PC-3 (cell line): ENCODE measurements around the gene IL17RA. TPM values are rescaled to one million over a fixed set of nuclear protein-coding genes. Genes with fewer than 3 reads are reported as not detected.

ENCODE experiments used
- ATAC-seq: fragments of 200-7000 bp; cut with Tn5 transposase; 2 replicates; pipeline ENCODE4 v1.9.1; 2020; ENCODE audit warnings: mild to moderate bottlenecking, moderate library complexity
- BruUV-seq: library from RNA; stranded (reverse); fragments of 400-500 nt; replicated peaks from 2 replicates; lab custom pipeline; 2021; lab: Mats Ljungman, UMichigan
- CTCF ChIA-PET: fragments of 300-600 bp; sonication (Branson Sonifier 250); formaldehyde crosslinking; loops from one replicate; lab custom pipeline; 2022; ENCODE audit warnings: antibody characterized with exemption; lab: Charles Lee
- POLR2A ChIA-PET: fragments of 300-600 bp; sonication (Branson Sonifier 250); formaldehyde crosslinking; loops from one replicate; lab custom pipeline; 2022; ENCODE audit warnings: antibody characterized with exemption; ENCODE audit not compliant: unreplicated experiment; lab: Charles Lee
- DNase-seq: peaks from one replicate; pipeline ENCODE4 v3.0.0-alpha.2; 2015
- H2AFZ ChIP-seq: fragments of 300-600 bp; sonication (generic); 2 replicates; pipeline ENCODE4 v1.6.0; 2016; ENCODE audit warnings: antibody characterized with exemption, low read length
- H3F3A ChIP-seq: fragments of 300-600 bp; sonication (generic); one replicate; pipeline ENCODE4 v1.6.0; 2017; ENCODE audit warnings: antibody characterized with exemption, low read length, control low read depth, mild to moderate bottlenecking; ENCODE audit not compliant: unreplicated experiment
- H3K27ac ChIP-seq: fragments of 300-600 bp; sonication (generic); 2 replicates; pipeline ENCODE4 v1.5.1; 2016; ENCODE audit warnings: mild to moderate bottlenecking, low read length
- H3K27me3 ChIP-seq: fragments of 300-600 bp; sonication (generic); 2 replicates; pipeline ENCODE4 v1.6.1; 2016; ENCODE audit warnings: low read length, mixed read lengths
- H3K36me3 ChIP-seq: fragments of 300-600 bp; sonication (generic); 2 replicates; pipeline ENCODE4 v1.6.1; 2016; ENCODE audit warnings: low read depth, mixed run types, low read length, mixed read lengths
- H3K4me1 ChIP-seq: fragments of 300-600 bp; sonication (generic); 2 replicates; pipeline ENCODE4 v1.5.1; 2016; ENCODE audit warnings: low read length; ENCODE audit not compliant: insufficient read depth
- H3K4me2 ChIP-seq: fragments of 300-600 bp; sonication (generic); 2 replicates; pipeline ENCODE4 v1.6.0; 2016; ENCODE audit warnings: low read length
- H3K4me3 ChIP-seq: fragments of 300-600 bp; sonication (generic); 2 replicates; pipeline ENCODE4 v1.5.1; 2016; ENCODE audit warnings: mild to moderate bottlenecking, low read length, mixed read lengths
- H3K79me2 ChIP-seq: fragments of 300-600 bp; sonication (generic); 2 replicates; pipeline ENCODE4 v1.6.1; 2017; ENCODE audit warnings: low read length, mixed read lengths
- H3K9ac ChIP-seq: fragments of 300-600 bp; sonication (generic); 2 replicates; pipeline ENCODE4 v1.6.0; 2016; ENCODE audit warnings: mild to moderate bottlenecking, low read length
- H3K9me2 ChIP-seq: fragments of 300-600 bp; sonication (generic); replicated peaks from 2 replicates; pipeline ENCODE4 v1.6.1; 2016; ENCODE audit warnings: mixed run types, low read length, mixed read lengths
- H3K9me3 ChIP-seq: fragments of 300-600 bp; sonication (generic); 2 replicates; pipeline ENCODE4 v1.6.1; 2016; ENCODE audit warnings: low read length, mixed read lengths
- H4K20me1 ChIP-seq: fragments of 300-600 bp; sonication (generic); 2 replicates; pipeline ENCODE4 v1.6.1; 2016; ENCODE audit warnings: low read length, mixed read lengths
- CTCF ChIP-seq: fragments of 300-600 bp; sonication (generic); conservative IDR thresholded peaks from 2 replicates; pipeline ENCODE4 v1.5.1; 2017; ENCODE audit warnings: antibody characterized with exemption, low read depth, mild to moderate bottlenecking, low read length
- EZH2 ChIP-seq: fragments of 300-600 bp; sonication (generic); IDR thresholded peaks from one replicate; pipeline ENCODE4 v1.6.1; 2017; ENCODE audit warnings: antibody characterized with exemption, mild to moderate bottlenecking, low read length; ENCODE audit not compliant: unreplicated experiment
- EZH2phosphoT487 ChIP-seq: fragments of 300-600 bp; sonication (generic); IDR thresholded peaks from 2 replicates; pipeline ENCODE4 v1.6.1; 2018; ENCODE audit warnings: mild to moderate bottlenecking, antibody characterized with exemption, low read length, borderline replicate concordance
- intact Hi-C: fragments of 100-400 bp; cut with micrococcal nuclease; formaldehyde crosslinking; loops from 2 replicates; pipeline ENCODE4 v1.9.0; 2023
- total RNA-seq: library from RNA; depleted of rRNA; stranded (reverse); fragments of >200 nt; gene quantifications from 2 replicates; pipeline ENCODE4 v1.2.3, GENCODE V29; 2014

Gene IL17RA
- total RNA-seq, 1 experiment from 2014 or later: 5.9 TPM

GRCh38 chr22:17155941-17156340 is 71.1 kb downstream of the IL17RA start:
- Histone ChIP-seq H3K4me3 (no peak overlapping the region), H3K9ac (no peak overlapping the region), H4K20me1 (peaks cover 5% of the 10 kb centered on the region; the same call in 1 of the 2 replicates), H3K4me1 (peaks cover 16% of the 10 kb centered on the region), H3K27me3 (no peaks in the 10 kb centered on the region), H3K79me2 (peaks cover 68% of the 10 kb centered on the region), H2AFZ (no peak overlapping the region), H3F3A (no peaks in the 10 kb centered on the region), H3K4me2 (peak overlapping the region; percentile 34; the same call in 1 of the 2 replicates), H3K9me3 (no peaks in the 10 kb centered on the region), H3K27ac (no peak overlapping the region), H3K36me3 (no peaks in the 10 kb centered on the region), H3K9me2 (no peaks in the 10 kb centered on the region)
- ChIA-PET CTCF (no interaction called here), POLR2A (no interaction called here)
- ATAC-seq (no peak), DNase-seq (no peak)
- no peak for TF ChIP-seq EZH2
- TF ChIP-seq CTCF: no peak
- no peak for TF ChIP-seq EZH2phosphoT487
- no TSS peak for BruUV-seq
- intact Hi-C loops: no loop called here

GRCh38 chr22:17157714-17158113 is 72.9 kb downstream of the IL17RA start:
- Histone ChIP-seq H3K9me3 (no peaks in the 10 kb centered on the region), H3K79me2 (peaks cover 53% of the 10 kb centered on the region), H3K4me1 (peaks cover 16% of the 10 kb centered on the region), H3K4me3 (peak overlapping the region; percentile 83), H3F3A (no peaks in the 10 kb centered on the region), H3K27me3 (no peaks in the 10 kb centered on the region), H4K20me1 (peaks cover 5% of the 10 kb centered on the region; the same call in 1 of the 2 replicates), H3K9me2 (no peaks in the 10 kb centered on the region), H3K36me3 (no peaks in the 10 kb centered on the region), H3K27ac (no peak overlapping the region), H2AFZ (no peak overlapping the region), H3K9ac (no peak overlapping the region; the same call in 1 of the 2 replicates), H3K4me2 (peak overlapping the region; percentile 93)
- TF ChIP-seq EZH2: no peak
- TF ChIP-seq CTCF: no peak
- no peak for TF ChIP-seq EZH2phosphoT487
- CTCF ChIA-PET: interaction anchor here (0.6 to 1.2 kb wide), 2 partner anchors 14 to 45 kb away, joined by 3 read pairs; no protein-coding TSS in a partner anchor
- POLR2A ChIA-PET: interaction anchor here (0.6 kb wide), 1 partner anchor 992 kb away, joined by 21 read pairs; no protein-coding TSS in a partner anchor
- BruUV-seq: TSS peak; percentile 50
- ATAC-seq: no peak
- intact Hi-C loops: loop anchor here (1.0 kb wide), 1 partner anchor 45 kb away; no protein-coding TSS in a partner anchor
- DNase-seq: no peak

- no peak for TF ChIP-seq EZH2
- peak overlapping the region; percentile 83 for H3K4me3 ChIP-seq
- H3K9me2 ChIP-seq: no peaks in the 10 kb centered on the region
- DNase-seq: no peak
- peaks cover 5% of the 10 kb centered on the region; the same call in 1 of the 2 replicates for H4K20me1 ChIP-seq
- H3K4me1 ChIP-seq: peaks cover 16% of the 10 kb centered on the region
- H3K27me3 ChIP-seq: no peaks in the 10 kb centered on the region
- peak overlapping the region; percentile 93 for H3K4me2 ChIP-seq
- peak overlapping the region; percentile 80 for H3K9ac ChIP-seq
- intact Hi-C loops: loop anchor here (1.0 kb wide), 1 partner anchor 46 kb away; no protein-coding TSS in a partner anchor
- peaks cover 48% of the 10 kb centered on the region for H3K79me2 ChIP-seq
- H3K36me3 ChIP-seq: no peaks in the 10 kb centered on the region
- H3K27ac ChIP-seq: peak overlapping the region; percentile 51
- ChIA-PET CTCF (interaction anchor here (1.2 to 1.4 kb wide), 2 partner anchors 13 to 46 kb away, joined by 3 to 7 read pairs; no protein-coding TSS in a partner anchor), POLR2A (interaction anchor here (0.6 kb wide), 1 partner anchor 991 kb away, joined by 21 read pairs; no protein-coding TSS in a partner anchor)
- no peaks in the 10 kb centered on the region for H3K9me3 ChIP-seq
- no TSS peak for BruUV-seq
- ATAC-seq: no peak
- H2AFZ ChIP-seq: peak overlapping the region; percentile 99
- no peaks in the 10 kb centered on the region for H3F3A ChIP-seq
Measured at GRCh38 chr22:17158176-17158567, 73.4 kb downstream of the IL17RA start.
